HG03175 (cell line): ENCODE data around the gene KIF3A.

Source experiments
- ATAC-seq: cut with Tn5 transposase; IDR thresholded peaks from one replicate; pipeline ENCODE4 v1.9.1; 2021; ENCODE audit warnings: mild to moderate bottlenecking, moderate library complexity; ENCODE audit not compliant: unreplicated experiment

Gene KIF3A

DNA sequence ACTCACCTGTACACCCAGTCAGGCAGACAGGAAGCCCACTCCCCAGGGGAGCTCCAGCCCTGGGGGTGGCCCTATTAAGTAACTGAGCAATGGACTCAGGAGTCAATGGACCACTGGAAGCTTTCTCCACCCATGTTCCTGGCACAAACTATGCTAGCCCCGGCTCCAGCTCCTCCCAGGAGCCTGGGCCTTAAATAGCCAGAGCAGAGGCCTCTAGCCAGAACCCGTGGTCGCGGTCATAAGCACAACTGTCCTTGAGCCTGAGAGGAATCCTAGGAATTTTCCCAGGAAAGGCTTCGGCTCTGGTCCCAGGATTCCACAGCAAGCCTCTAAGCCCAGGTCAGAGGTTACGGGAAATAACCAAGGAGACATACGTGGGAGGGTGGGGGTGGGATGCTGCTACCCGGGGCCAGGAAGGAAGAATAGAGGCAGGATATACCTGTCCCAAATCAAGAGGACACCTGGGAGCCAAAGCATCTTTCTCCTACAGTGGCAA is 34.2 kb upstream of the KIF3A start:
- no peak for ATAC-seq

DNA sequence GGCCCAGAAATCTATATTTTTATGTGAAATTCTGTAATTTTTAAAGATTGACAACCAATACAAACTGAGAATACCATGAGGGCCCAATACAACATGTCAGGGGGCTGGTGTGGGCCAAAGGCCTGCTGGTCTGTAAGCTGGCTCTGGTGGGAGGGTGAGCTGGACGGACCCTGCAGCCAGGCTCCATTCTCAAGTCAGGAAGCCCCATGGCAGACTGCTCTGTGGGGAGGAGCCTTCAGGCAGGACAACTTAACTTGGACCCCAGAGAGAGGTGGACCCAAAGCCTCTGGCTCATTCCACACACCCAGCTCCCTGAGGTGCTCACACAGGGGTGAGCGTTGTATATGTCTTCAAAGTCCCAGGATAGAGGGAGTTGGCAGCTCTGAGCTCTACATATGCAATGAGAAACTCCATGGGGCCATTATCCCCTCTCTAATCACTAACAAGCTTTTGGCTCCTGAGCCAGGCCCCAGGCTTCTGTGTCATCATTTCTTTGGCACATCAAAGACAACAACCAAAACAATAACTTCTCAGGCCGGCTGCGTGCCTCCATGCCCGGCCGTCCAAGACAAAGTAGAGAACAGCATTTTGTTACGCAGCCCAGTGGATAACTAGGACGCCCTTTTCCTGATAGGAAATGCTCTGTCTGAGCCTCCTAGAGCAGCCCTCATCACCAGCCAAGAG is 33.3 kb upstream of the KIF3A start:
- ATAC-seq = no peak

DNA sequence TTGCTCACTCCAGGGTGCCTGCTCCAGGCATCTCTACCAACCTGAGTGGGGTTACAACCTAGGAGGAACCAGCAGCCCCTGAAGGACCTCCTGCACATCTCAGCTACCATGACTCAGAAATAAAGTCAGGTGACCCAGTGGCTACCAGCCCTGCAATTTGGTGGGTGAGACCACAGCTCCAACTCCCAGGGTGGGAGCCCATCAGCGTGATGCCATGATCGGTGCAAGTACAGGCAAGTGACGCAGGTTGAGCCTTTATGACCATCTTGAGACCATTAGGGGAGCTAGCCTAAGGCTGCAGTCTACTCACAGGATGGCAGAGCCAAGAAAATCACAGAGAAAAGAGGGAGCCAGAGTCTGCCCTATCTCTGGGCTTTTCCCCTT is 31.1 kb upstream of the KIF3A start:
- ATAC-seq = no peak

DNA sequence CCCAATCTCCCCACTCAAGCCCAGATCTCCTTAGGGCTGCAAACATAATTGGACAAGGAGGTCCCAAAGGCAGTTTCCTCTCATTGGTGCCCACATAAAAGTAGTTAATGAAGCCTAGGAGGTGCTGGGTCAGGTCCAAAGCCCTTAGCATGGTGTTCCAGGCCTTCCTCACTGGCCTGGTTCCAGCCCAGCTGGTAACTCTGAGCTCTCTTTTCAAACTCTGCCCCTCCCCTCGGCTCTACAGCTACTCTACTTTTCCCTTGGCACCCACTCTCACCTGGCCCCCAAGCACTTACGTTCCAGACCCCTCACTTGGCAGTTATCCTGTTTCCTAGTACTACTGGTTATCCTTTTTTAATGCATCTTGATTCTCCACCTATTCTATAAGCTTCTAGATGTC is 29.8 kb upstream of the KIF3A start:
- no peak for ATAC-seq

DNA sequence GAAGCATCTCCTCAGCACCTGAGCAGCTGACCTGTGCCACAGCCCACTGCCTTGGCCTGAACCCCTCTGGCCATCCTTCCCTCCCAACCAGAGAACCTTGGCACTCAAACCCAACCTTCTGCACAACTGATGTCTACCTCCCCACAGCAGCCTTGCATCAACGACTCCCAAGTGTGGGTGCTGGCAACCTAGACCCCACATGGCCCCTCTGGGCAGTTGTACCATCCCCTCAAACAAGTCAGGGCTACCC is 29.4 kb upstream of the KIF3A start:
- no peak for ATAC-seq

DNA sequence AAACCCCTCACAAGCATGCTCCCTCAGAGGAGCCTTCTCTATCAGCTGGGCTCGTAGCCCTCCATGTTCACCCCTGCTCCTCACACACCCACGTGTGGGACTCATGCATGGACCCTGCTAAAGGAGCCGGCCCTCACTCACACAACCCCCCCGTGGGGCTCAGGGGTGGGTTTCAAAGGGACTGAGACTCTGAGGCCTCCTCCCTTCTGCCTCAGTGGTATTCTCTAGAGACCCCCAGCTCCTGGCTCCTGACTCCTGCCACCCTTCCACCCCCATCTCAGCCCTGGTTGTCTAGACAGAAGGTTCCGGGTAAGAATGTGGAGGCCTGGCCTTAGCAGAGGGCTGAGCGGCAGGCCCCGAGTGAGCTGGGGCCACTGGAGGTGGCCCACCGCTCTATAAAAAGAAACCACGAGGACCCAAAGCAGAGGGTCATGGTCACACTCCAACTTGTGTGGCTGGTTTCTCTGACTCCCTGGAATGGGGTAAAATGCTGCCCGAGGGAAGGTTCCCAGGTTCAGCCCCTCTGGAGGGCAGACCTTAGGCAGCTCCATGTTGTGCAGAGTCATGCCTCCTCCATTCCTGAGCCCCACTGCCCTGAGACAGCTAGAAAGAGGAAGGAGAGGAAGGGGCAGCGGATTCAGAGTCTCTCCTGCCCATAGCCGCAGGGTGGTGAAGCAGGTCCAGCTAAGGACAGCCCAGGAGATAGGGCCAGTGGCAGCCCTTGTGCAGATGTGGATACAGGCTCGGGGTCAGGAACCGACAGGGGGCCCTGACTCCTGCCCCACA is 28.9 kb upstream of the KIF3A start:
- ATAC-seq = no peak

DNA sequence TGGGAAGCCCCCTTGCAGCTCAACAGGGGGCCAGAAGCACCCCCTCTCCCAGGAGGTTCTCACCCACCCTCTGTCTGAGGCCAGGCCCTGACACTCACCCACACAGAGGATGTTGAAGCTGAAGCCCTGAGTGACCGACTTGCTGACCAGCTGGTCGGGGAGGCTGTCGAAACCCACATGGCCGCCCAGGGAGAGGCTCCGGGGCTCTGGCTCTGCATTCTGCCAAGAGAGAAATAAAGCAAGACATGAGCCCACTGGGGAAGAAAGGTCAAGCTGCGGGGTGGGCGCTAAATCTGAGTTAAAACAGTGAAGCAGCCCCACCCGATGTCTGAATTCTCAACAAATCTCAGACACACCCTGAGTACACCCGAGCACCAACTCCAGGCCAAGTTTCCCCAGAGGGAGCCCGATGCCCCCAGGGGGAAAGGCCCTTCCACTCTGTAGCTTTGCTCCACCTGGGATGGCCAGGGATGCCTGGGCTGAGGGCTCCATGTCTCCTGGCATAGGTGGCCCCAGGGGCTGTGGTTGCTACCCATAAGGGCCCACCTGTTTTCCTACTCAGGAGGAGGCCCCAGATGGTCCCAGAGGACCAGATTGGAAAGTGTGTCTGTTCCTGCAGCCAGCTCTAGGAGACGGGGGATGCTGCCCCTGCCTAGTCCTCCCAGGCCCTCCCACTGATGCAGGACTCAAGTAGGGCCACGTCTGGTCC is 28.1 kb upstream of the KIF3A start:
- no peak for ATAC-seq

DNA sequence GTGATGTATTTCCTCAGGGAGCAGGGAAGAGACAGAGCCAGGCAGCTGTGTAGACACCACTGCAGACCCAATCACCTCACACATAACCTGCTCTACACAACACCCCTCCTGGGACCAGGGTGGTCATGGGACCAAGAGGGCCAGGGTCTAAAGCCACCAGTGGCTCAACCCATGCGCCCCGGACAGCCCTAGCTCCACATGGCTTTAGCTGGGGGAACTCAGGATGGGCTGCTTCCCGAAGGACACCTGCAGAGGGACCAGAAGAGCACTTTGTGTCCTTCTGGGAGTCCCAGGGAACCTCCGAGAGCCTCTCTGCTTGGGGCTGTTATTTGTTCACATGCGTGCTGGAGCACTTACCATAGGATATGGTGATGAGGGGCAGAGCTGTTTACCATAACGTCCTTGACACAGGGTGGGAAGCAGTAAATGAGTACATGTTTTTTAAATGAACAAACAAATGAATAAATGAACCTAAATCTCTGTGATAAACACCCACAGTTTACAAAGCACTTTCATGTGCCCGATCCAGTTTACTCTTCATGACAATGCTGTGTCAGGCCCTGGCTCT is 27.4 kb upstream of the KIF3A start:
- ATAC-seq = no peak

DNA sequence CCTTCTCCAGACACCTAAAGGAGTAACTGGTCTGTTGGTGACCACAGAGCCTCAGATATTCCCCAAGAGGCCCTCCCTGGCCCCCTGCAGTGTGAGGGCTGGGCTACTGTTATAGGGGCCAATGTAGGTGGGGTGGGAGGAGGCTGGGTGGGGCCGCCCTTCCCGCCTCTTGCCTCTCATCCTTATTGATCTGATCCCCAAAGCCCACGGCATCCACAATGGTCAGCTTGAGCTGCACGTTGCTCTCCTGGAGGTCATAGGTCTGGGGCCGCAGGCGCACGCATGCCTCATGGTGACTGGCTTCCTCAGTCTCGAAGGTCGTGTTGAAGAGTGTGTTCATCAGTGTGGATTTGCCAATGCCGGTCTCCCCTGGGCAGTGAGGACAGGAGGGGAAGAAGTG is 26.7 kb upstream of the KIF3A start:
- ATAC-seq = no peak

DNA sequence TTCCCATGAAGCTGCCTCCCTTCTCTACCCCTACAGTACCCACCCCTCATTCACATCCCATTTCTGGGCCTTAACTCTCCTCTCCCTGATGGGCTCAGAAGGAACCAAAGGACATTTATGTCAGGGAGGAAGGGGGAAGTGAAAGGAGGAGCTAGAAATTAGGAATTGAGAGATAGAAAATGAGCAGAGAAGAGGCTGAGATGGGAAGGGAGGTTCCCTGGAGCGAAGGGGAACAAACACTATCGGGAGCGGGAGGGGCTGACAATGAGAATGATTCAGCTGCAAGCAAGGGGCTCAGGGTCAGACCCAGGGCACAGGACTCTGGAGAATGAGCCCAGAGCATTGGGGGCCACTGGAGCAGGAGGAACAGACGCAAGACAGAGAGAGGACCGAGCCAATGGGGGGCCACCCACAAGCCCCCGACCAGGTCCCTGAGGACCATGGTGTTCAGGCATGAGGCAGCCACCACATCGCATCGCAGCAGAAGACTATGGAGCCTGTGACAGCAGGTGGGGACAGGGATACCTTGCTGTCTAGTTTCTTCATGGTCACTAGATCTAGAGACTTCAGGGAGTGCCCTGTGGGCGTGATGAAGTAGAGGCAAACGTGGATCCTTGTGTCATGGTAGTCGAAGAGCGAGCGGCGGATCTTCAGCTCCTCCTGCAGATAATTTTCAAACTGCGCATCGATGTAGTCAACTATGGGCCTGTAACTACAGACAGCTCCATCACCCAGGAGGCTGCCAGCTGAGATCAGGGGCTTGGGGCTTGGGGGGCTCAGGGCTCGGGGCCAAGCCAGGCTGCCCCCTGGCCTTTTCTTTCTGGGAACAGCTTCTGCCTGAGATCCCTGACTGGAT is 26.1 kb upstream of the KIF3A start:
- ATAC-seq = no peak

DNA sequence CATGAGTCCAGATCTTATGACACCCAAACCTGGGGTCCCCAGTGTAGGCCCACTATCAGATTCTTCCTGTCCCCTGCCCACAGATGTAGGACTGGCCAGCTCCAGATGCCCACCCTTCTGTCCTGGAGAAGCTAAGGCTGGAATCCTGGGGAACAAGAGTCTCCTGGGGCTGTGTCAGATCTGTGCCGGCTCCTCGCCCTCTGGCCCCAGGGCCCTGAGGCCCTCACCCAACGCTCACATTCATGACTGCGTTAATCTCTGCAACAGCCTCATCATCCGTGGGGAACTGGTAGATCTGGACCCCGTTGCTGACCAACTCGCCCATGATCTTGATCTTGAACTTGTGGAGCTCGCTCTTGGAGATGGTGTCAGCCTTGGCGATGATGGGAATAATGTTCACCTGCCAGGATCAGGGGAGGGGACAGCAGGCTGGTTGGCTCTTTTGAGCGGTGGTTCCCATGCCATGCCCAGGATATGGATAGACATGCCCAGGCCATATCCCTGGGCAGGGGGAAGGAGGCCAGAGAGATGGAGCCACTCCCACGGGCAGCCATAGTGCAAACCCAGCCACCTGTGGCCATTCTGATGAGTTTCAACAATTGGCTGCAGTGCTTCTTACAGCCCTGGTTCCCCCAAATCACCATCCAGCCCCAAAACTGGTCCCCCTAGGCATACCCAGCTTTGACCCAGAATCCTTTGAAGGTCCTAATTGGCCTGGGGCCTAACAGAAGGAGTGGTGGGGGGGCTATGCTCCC is 25.1 kb upstream of the KIF3A start:
- no peak for ATAC-seq

DNA sequence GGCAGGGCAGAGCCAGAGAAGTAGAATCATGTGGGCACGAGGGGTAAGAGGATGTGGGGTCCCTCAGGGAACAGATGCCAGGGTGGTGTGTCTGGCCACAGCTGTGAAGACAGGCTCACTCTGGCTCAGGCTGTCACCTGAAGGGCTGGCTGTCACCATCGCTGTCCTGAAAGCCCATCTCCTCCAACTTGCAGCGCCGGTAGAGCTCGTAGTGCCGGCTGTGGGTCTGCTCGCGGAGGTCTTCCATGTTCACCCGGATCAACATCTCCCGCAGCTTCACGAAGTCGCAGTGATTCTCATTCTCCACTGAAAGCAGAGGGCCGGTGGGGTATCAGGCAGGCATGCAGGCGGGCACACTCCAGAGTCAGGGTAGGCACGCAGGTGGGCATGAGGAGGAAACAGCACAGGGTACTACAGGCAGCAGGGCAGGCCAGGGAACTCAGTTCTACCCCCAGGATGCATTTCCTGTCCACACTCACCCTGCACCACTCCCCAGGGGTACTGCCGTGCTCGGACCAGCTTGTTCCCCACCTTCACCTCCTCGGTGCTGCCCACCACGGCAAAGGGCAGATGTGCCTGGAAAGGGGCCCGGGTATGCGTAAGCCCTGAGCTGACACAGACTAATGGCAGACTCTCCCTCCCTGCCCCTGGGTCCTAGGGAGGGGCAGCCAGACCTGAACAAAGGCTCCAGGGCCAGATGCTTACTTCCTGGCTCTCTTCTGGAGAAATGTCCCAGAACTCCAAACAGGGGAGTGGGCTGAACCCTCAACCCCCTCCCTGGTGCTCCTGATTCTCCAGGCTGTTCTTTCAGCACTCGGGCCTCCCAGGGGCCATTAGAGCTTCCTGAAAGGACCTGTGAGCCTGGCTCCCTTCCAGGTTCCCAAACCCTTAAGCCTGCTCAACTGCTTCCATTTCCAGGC is 24.2 kb upstream of the KIF3A start:
- no peak for ATAC-seq

DNA sequence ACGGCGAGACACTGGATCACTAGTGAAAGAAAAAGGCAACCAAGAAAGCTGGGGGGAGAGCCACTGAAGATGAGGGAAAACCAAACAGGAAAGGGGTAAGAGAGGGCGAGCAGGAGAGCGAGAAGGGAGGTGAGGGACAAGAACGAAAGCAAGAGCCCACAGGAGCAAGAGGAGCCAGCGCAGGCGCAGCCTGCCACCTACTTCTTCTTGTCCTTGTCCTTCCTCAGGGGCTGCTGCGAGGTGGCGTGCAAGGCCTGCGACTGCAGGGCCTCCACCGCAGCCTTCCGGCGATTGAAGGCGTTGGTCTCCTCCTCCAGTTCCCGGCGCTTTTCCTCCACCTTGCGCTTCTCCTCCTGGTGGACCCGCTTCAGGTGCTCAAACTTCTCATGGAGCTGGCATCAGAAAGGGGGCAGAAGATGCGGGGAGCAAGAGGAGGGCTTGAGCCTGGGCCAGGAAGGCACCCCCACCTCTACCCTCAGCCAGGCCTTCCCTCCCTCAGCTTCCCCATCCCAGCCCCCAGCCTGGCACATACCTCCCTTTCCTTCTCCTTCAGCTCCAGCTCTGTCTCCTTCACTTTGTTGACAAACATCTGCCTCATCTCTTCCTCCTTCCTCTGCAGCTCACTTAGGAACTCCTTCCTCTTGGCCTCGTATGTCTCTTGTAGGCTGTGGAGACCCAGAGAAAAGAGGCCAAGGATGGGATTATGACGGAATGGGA is 23.4 kb upstream of the KIF3A start:
- no peak for ATAC-seq

DNA sequence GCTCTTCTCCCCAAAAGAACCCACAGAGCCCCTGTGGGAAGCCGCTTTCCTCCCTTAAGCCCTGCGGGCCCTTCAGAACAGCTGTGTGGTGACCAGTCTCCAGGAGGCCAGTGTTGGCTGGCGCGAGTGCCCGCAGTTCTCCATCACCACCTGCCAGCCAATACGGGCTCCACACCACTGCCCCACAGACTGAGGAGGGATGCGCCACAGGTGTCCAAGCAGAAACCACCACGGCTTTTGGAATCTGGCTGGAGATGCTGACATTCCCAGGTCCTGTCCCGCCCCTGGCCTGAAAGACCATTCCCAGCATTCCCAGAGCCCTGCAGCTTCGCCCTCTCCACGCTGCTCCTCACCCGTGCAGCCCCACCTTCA is 22.7 kb upstream of the KIF3A start:
- ATAC-seq = no peak

DNA sequence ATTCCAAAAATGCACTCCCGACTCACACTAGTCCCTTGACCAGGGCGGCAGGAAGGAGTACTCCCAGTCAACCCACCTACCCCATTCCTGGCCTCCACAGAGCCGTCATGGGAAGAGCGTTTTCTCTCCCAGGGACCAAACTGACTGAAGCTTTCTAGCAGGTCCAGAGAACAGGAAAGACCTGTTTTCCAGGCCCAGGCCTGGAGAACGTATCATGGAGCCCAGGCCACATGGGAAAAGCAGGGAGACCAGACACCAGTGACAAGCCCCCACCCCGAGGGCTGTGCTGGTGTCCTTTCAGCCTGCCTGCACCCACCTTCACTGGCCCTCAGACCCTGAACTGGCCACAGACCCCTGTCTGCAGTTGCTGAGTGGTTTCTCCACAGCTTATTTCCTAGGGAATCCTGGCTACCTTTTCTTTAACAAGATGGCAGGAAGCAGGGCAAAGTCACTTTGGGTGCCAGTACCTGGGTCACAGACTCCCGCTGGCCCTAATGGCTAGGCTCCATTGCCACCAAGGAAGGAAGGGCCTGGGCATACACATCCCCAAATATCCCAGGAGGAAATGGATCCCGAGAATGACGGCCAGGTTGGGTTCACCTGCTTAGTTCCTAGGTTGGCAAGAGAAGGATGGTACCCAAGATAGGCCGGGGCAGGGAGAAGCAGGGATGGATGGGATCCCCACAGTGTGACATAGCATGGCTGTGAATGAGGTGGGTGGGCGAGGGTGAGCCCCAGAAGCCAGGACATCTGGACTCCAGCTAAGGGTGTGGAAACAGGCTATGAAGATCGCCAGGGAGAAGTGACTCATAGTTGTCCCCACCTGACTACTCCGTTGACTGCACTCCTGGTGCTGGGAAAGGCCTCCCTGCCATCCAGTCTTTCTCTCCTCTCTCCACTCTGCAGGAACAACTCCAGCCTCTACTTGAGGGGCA is 22.0 kb upstream of the KIF3A start:
- no peak for ATAC-seq

DNA sequence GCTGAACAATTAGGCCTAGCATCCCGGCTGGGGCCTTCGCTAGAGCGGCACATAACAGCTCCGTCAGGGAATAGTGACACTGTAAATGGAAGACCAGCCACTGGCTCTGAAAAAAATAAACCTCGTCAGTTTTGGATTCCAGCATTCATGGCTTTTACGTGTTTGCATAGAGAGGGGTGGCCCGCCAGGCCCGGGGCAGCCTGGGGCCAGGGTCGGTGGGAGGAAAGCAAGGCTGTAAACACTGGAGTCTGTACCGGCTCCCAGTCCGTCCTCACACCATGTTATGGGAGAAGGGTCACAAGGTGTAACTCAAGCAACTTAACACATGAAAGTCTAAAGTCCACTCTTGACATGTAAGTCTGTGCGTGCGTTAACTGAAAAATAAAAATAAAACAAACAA is 21.1 kb upstream of the KIF3A start:
- ATAC-seq = no peak

DNA sequence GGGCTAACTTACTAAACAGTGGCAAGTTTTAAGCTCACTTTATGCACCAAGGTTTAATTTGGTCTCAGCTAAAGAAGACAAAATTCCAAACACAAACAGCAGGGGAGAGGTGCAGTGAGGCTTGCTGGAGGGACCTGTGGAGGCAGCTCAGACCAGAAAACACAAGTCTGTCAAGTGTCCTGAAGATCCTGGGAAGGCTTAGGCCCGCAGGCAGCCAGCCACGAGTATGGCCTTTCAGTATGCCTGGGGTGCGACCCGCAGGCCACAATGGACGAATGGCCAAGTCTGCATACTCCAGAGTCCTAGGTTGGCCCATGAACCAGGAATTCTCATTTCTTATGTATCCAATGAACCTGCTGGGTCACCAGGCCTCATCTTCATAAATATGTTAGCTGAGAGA is 19.2 kb upstream of the KIF3A start:
- ATAC-seq = no peak

DNA sequence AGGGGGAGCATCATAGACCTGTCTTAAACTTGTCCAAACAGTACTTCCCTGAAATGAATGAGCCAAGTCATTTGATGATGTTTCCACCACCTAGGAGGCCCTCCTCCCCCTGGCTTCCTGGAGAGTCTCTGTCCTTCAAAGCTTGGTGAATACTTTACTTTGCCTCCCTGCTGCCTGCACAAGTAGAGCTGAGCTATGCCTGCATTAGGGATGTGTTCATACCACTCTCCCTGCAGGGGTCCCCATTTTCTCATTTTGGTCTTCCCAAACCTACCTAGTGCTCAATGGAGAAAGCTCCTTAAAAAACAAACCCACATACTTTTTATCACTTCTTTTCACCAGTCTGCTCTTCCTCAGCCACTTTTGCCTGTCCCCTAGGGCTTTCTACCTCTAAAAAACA is 17.6 kb upstream of the KIF3A start:
- no peak for ATAC-seq
